Colon (tissue), 2 donors: ENCODE results near the gene C11orf21.

ENCODE experiments used
- FAIRE-seq: peaks from 2 replicates; lab custom pipeline; 2012; peaks lifted over from hg19 to GRCh38; lab: Jason Lieb, UNC
- donor health status: control.
- donor health status: control.

The C11orf21 gene

GRCh38 chr11:2271327-2272227 lies 30.1 kb downstream of the C11orf21 start:
- no peak for FAIRE-seq

- no peak for FAIRE-seq
Measured at GRCh38 chr11:2271077-2271326, 30.7 kb downstream of the C11orf21 start.

GRCh38 chr11:2270322-2271076 lies 31.2 kb downstream of the C11orf21 start, which contains the start of gene ASCL2:
Gene ASCL2, minus strand, starts transcription at chr11:2270588. Its CDS starts 256 bp downstream, at chr11:2270332.
- no peak for FAIRE-seq

- no peak for FAIRE-seq
Measured at GRCh38 chr11:2269601-2270321, 32.0 kb downstream of the C11orf21 start.

- FAIRE-seq, result no peak
Measured at GRCh38 chr11:2268729-2269600, 32.8 kb downstream of the C11orf21 start.

GRCh38 chr11:2267851-2268728 lies 33.6 kb downstream of the C11orf21 start:
- no peak for FAIRE-seq

- FAIRE-seq, result no peak
Measured at GRCh38 chr11:2267306-2267850, 34.3 kb downstream of the C11orf21 start.

- FAIRE-seq, result no peak
Measured at GRCh38 chr11:2266586-2267305, 35.0 kb downstream of the C11orf21 start.

- FAIRE-seq, result no peak
Measured at GRCh38 chr11:2265854-2266585, 35.7 kb downstream of the C11orf21 start.

GRCh38 chr11:2265396-2265795 lies 36.3 kb downstream of the C11orf21 start:
- FAIRE-seq, result no peak

GRCh38 chr11:2264366-2265053 lies 37.2 kb downstream of the C11orf21 start:
- no peak for FAIRE-seq

GRCh38 chr11:2263724-2264360 lies 37.9 kb downstream of the C11orf21 start:
- no peak for FAIRE-seq

GRCh38 chr11:2263071-2263565 lies 38.6 kb downstream of the C11orf21 start:
- no peak for FAIRE-seq

GRCh38 chr11:2262301-2263070 lies 39.2 kb downstream of the C11orf21 start:
- FAIRE-seq, result no peak

- FAIRE-seq, result no peak
Measured at GRCh38 chr11:2261436-2262230, 40.1 kb downstream of the C11orf21 start.
